Transverse colon (tissue), 4 donors: ENCODE data around the gene FGD4. TPM values are rescaled to one million over a fixed set of nuclear protein-coding genes. Genes with fewer than 3 reads are reported as not detected.

Source experiments
- DNase-seq: peaks from one replicate; pipeline ENCODE4 v3.0.0-alpha.2; 2019
- H3K27ac ChIP-seq, 4 donors: fragments of 200-600 bp; sonication (generic); 2 replicates each; pipeline ENCODE4 v1.5.1; 2016 to 2018; ENCODE audit warnings: inconsistent platforms in 4 of 4
- H3K27me3 ChIP-seq: fragments of 200-600 bp; sonication (generic); 2 replicates; pipeline ENCODE4 v1.5.1; 2017; ENCODE audit warnings: inconsistent platforms
- H3K36me3 ChIP-seq, 4 donors: fragments of 200-600 bp; sonication (generic); 2 replicates each; pipeline ENCODE4 v1.5.1; 2017 to 2019; ENCODE audit warnings: inconsistent platforms in 4 of 4
- H3K4me1 ChIP-seq, 4 donors: fragments of 200-600 bp; sonication (generic); 2 replicates each; pipeline ENCODE4 v1.5.1; 2017 to 2020; ENCODE audit warnings: inconsistent platforms in 4 of 4
- H3K4me3 ChIP-seq, 4 donors: fragments of 200-600 bp; sonication (generic); 1 replicate in 1 of 4; 2 replicates in 3 of 4; pipeline versions ENCODE4 v1.5.1 to v1.6.1; 2017 to 2019; ENCODE audit warnings: inconsistent platforms in 4 of 4
- H3K9me3 ChIP-seq, 2 donors: fragments of 200-600 bp; sonication (generic); 2 replicates each; pipeline ENCODE4 v1.5.1; 2017 to 2019; ENCODE audit warnings: inconsistent platforms in 2 of 2
- EP300 ChIP-seq: sonication (generic); formaldehyde crosslinking; IDR thresholded peaks from one replicate; pipeline ENCODE4 v1.6.1; 2017; ENCODE audit warnings: antibody characterized with exemption, low read depth
- POLR2A ChIP-seq: fragments of 450-650 bp; IDR thresholded peaks from one replicate; pipeline ENCODE4 v1.6.1; 2016; ENCODE audit warnings: antibody characterized with exemption, mild to moderate bottlenecking, moderate library complexity
- POLR2AphosphoS5 ChIP-seq, 3 donors: sonication (generic); formaldehyde crosslinking; IDR thresholded peaks; one replicate each; pipeline ENCODE4 v1.6.1; 2016; ENCODE audit warnings: antibody characterized with exemption in 3 of 3
- WGBS, 2 donors: methylation state at CpG; one replicate each; pipeline ENCODE4 v1.1.5; 2018; ENCODE audit warnings: low coverage in 1 of 2; 5-methylcytosine and 5-hydroxymethylcytosine counted together
- in situ Hi-C, 4 donors: fragments of 200-750 bp; cut with MboI; loops; one replicate each; pipeline versions ENCODE4 v1.15.0 to v1.15.1; 2017; ENCODE audit warnings: low sequenced_read_pairs in 3 of 4, low pct_ligation_motif_present in 1 of 4, low pct_unique_long_range_greater_than_20kb in 1 of 4
- intact Hi-C: fragments of 100-400 bp; cut with DNase I; formaldehyde crosslinking; loops from one replicate; pipeline ENCODE4 v1.15.1; 2023; ENCODE audit warnings: low total_unique reads
- total RNA-seq, 4 donors: library from RNA; depleted of rRNA; stranded (reverse); fragments of >200 nt; gene quantifications; one replicate each; pipeline ENCODE4 v1.1.0, GENCODE V29; 2016
- TF ChIP-seq, protein P1 (sequence below), 5 experiments: fragments of 200-600 bp in 3 of 5; fragments of 450-650 bp in 2 of 5; sonication (generic) in 3 of 5; IDR thresholded peaks; 1 replicate in 2 of 5; 2 replicates in 3 of 5; pipeline ENCODE4 v1.5.1; 2016 to 2017; ENCODE audit warnings: antibody characterized with exemption in 5 of 5, inconsistent platforms in 3 of 5, mild to moderate bottlenecking in 2 of 5, moderate library complexity in 1 of 5

Gene FGD4
- total RNA-seq, 4 donors from 2014 or later: 80.2 to 132 (median 98.2) TPM

GRCh38 chr12:32418903-32419519 lies 19.7 kb downstream of the FGD4 start:
- in situ Hi-C loops: no loop called here
- WGBS, 2 donors: 64% methylated on average over 5 of the region's 5 CpGs; no CpG with 5 or more reads in 1 of the 2 donors
- H3K36me3 ChIP-seq: no peaks in the 10 kb centered on the region
- TF ChIP-seq, protein P1, sequence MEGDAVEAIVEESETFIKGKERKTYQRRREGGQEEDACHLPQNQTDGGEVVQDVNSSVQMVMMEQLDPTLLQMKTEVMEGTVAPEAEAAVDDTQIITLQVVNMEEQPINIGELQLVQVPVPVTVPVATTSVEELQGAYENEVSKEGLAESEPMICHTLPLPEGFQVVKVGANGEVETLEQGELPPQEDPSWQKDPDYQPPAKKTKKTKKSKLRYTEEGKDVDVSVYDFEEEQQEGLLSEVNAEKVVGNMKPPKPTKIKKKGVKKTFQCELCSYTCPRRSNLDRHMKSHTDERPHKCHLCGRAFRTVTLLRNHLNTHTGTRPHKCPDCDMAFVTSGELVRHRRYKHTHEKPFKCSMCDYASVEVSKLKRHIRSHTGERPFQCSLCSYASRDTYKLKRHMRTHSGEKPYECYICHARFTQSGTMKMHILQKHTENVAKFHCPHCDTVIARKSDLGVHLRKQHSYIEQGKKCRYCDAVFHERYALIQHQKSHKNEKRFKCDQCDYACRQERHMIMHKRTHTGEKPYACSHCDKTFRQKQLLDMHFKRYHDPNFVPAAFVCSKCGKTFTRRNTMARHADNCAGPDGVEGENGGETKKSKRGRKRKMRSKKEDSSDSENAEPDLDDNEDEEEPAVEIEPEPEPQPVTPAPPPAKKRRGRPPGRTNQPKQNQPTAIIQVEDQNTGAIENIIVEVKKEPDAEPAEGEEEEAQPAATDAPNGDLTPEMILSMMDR (IDR thresholded peaks at IDR 0.05): no peak
- no peak for TF ChIP-seq POLR2A
- TF ChIP-seq POLR2AphosphoS5 (IDR thresholded peaks at IDR 0.05): no peak
- no peak for TF ChIP-seq EP300
- H3K27ac ChIP-seq: no peak overlapping the region
- H3K27me3 ChIP-seq: no peaks in the 10 kb centered on the region
- H3K4me1 ChIP-seq: peaks cover 0 to 12% (median 5%) of the 10 kb centered on the region in 4 donors
- intact Hi-C loops: no loop called here
- H3K4me3 ChIP-seq: no peak overlapping the region
- no peaks in the 10 kb centered on the region for H3K9me3 ChIP-seq
- no peak for DNase-seq

- in situ Hi-C loops (no loop called here), intact Hi-C loops (no loop called here)
- Histone ChIP-seq H3K36me3 (no peaks in the 10 kb centered on the region), H3K27ac (no peak overlapping the region), H3K4me1 (peaks cover 0 to 12% (median 5%) of the 10 kb centered on the region in 4 donors), H3K27me3 (no peaks in the 10 kb centered on the region), H3K4me3 (no peak overlapping the region), H3K9me3 (no peaks in the 10 kb centered on the region)
- WGBS, 2 donors: 35% methylated on average over 2 of the region's 2 CpGs; no CpG with 5 or more reads in 1 of the 2 donors
- no peak for DNase-seq
- no peak for TF ChIP-seq POLR2A
- TF ChIP-seq, protein P1 (IDR thresholded peaks at IDR 0.05): no peak
- TF ChIP-seq EP300: no peak
- TF ChIP-seq POLR2AphosphoS5 (IDR thresholded peaks at IDR 0.05): no peak
Measured at GRCh38 chr12:32419520-32419960, 20.2 kb downstream of the FGD4 start.

DNA sequence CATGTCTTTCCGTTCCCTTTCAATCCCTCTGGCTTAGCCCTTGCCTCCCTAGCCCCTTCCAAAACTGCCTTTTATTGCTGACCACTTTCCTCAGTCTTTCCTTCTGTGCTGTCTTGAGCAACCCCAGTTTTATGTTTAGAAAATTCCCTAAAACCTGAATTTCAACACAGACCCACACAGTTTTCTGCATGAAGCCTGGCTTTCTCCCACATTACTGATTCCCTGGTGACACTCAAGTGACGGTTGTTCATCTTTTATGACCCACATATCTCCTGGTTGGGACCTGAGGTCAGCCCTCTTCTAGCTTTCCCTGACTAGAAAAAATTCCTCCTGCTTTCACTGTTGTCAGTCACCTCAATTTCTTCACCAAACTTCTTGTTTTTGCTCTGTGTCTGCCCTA lies 21.0 kb downstream of the FGD4 start:
- Histone ChIP-seq H3K27me3 (no peaks in the 10 kb centered on the region), H3K4me1 (peaks cover 0 to 12% (median 5%) of the 10 kb centered on the region in 4 donors), H3K27ac (no peak overlapping the region), H3K36me3 (no peaks in the 10 kb centered on the region), H3K9me3 (no peaks in the 10 kb centered on the region), H3K4me3 (no peak overlapping the region)
- TF ChIP-seq POLR2AphosphoS5 (IDR thresholded peaks at IDR 0.05) (no peak), POLR2A (no peak), EP300 (no peak)
- TF ChIP-seq, protein P1 (IDR thresholded peaks at IDR 0.05): no peak
- intact Hi-C loops (no loop called here), in situ Hi-C loops (no loop called here)
- WGBS, 2 donors: 33 to 80% methylated on average over 1 to 2 of the region's 2 CpGs
- no peak for DNase-seq

DNA sequence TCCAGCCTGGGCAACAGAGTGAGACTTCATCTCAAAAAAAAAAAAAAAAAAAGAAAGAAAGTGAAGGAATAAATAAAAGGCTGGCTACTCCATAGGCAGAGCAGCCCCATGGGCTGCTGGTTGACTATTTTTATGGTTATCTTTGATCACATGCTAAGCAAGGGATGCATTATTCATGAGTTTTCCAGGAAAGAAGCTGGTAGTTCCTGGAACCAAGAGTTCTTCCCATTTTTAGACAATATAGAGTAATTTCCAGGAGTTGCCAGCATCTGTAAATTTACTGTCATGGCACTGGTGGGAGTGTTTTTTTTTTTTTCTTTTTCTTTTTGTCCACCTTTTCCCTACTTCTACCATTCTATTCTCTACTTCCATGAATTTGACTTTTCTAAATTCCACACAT lies 24.2 kb downstream of the FGD4 start:
- Histone ChIP-seq H3K9me3 (no peaks in the 10 kb centered on the region), H3K27me3 (no peaks in the 10 kb centered on the region), H3K36me3 (no peaks in the 10 kb centered on the region), H3K27ac (peak overlapping the region in 2 of 4 donors; percentile 25 to 32), H3K4me3 (no peak overlapping the region), H3K4me1 (peaks cover 0 to 12% (median 5%) of the 10 kb centered on the region in 4 donors)
- intact Hi-C loops (no loop called here), in situ Hi-C loops (no loop called here)
- TF ChIP-seq, protein P1 (IDR thresholded peaks at IDR 0.05): no peak
- TF ChIP-seq POLR2A (no peak), EP300 (no peak), POLR2AphosphoS5 (IDR thresholded peaks at IDR 0.05) (no peak)
- DNase-seq: no peak
